ENCODE measurements around the gene PAN2.

- no peak for TF ChIP-seq POLR2A (IDR thresholded peaks at IDR 0.05)
- no peak for TF ChIP-seq CTCF (IDR thresholded peaks at IDR 0.05)
Measured at GRCh38 chr12:56315249-56315621, 18.6 kb downstream of the PAN2 start.

Measured in testis (tissue), 2 donors.